HG02840 (cell line): ENCODE measurements around the gene ABHD16B.
A peak's percentile ranks its signal among the peaks of the same experiment; 100 is the strongest.

Source experiments
- ATAC-seq: cut with Tn5 transposase; IDR thresholded peaks from one replicate; pipeline ENCODE4 v1.9.1; 2021; ENCODE audit warnings: mild to moderate bottlenecking, moderate library complexity, moderate number of reproducible peaks; ENCODE audit not compliant: unreplicated experiment, low FRiP score

ABHD16B gene

GRCh38 chr20:63892402-63892801, 31.1 kb downstream of the ABHD16B start:
- ATAC-seq, result no peak

DNA sequence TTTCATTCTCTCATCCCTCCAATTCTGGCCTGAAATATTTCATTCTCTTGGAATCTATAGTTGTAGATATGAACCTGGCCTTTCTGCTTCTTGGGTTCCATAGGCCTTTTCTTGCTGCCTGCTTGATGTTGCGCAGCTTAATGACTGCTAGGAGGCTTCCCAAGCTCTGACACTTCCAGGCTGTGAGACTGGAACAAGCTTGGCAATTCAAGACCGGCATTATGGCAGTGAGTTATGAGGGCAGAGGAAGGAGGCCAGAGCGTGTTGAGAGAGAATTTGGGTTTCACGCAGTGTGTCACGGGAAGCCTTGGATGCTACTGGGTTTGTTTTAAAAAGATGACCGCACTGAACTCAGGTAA, 32.7 kb downstream of the ABHD16B start:
- no peak for ATAC-seq

DNA sequence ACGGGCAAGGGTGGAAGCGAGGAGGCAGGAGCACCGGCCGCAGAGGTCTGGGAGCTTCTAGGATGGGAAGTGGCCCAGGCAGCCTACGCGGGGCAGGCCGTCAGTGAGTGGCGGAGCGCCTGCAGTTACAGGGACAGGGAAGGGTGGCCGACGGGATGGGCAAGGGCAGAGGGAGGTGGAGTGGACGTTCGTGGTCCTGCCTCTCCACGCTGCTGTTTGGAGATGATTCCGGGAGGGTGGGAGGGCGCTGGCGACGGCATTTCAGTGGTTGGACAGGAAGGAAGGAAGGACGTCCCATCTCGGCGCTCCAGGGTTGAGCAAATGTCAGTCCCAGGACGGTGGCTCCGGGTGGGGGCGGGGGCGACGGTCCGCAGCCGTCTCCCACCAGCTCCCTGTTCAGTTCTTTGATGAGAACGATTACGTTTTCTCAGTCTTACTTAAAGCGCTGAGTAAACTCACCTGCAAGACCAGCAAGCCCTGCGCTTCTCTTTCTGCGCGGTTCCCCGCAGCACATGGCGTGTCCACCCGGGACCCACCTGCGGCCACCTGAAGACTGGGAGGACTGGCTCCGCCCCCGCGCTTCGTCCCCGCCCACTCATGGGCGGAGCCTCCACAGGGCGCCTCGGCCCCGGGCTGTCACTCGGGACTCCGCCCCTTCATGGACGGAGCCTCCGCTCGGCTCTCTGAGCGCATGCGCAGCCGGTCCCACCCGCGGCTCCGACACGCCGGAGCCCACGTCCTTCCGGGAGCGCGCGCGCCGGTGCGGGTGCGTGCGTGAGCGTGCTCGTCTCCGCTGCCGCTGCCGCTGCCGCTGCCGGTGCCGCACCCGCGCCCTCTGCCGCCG, 33.3 kb downstream of the ABHD16B start, which contains the start of gene DNAJC5:
TSS of gene DNAJC5 (plus strand) at position 769 of the 844 bp plus-strand sequence. CDS start 33,220 bp downstream, outside the sequence.
- ATAC-seq, result peak; percentile 73

DNA sequence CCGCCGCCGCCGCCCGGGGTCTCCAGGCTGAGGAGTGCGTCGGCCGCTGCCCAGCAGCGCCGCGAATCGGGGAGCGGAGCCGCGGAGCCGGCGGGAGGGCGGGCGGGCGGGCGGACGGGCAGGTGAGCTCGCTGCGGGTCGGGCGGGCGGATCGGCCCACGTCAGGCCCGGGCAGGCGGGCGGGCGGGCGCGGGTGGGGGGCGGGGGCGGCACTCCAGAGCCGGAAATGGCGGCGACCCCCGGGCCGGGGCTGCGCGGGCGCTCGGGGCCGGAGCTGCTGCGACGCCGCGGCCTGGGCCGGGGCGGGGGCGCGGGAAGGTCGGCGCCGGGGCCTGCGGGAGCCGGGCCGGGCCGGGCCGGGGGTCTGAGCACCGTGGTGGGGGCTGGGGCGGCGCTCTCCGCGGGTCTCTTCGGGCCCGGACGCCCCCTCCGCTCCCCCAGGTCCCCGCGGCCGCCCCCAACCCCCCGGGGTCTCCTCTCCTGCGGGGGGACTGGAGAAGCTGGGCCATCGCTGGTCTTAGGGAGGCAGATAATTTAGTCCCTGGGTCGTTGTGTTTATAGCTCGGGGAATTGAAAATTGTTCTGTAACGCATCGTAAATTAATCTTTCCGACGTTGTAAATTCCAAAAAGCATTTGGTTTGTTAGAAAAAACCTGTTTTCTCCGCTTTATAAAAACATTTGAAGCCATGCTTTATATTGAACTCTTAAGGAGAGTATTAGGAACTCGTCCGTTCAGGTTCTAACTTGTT, 34.1 kb downstream of the ABHD16B start:
- peak; percentile 17 for ATAC-seq

DNA sequence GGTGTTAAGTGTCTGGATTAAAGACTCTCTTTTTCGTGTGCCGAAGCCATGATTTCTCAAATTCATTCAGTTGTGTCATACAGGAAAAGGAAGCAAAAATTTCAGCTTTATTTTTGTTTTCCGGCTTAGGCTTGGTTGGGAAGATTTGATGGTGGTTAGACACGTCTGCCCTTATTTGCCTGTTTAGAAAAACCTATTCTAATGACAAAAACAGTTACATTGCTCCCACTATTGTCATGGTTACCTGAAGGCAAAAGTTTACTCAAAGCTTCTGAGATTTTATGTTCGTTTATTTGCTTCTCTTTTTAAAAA, 34.6 kb downstream of the ABHD16B start:
- peak; percentile 9 for ATAC-seq

DNA sequence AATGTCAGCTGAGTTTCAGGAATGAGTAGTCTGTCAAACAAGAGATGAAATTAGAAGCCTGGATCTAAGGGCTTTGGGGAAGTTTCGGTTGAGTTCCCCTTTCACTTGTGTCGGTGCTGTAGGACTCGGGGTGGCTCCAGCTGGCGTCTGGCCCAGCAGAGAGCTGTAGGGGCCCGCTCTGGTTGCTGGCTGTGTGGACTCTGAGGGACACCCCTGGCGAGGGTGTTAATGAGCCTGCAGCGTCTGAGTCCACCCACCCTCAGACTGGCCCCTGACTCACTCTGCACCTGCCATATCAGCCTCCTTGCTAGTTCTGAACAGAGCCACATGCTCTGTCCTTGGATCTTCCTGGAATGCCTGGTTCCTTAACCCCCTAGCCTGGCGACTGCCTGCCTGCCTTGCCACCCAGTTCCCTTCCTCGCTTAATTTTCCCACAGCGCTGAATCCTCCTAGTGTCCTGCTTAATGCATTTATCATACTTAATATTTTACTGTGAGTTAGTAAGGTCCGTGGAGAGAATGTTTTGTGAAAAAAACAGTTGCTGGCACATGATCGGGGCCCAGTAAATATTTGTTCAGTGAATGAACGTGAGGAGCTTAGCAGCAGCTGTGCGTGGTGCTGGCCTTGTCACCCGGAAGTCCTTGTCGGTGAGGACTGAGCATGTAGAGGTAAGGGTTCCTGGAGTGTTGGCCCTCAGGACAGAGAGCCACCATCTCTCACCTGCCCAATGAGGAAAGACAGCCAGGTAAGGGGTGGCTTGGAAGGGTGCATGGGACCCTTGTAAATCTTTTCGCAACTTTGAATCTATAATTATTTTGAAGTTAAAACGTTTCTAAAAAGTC, 35.2 kb downstream of the ABHD16B start:
- peak; percentile 37 for ATAC-seq

GRCh38 chr20:63897978-63898561, 36.8 kb downstream of the ABHD16B start:
- no peak for ATAC-seq

DNA sequence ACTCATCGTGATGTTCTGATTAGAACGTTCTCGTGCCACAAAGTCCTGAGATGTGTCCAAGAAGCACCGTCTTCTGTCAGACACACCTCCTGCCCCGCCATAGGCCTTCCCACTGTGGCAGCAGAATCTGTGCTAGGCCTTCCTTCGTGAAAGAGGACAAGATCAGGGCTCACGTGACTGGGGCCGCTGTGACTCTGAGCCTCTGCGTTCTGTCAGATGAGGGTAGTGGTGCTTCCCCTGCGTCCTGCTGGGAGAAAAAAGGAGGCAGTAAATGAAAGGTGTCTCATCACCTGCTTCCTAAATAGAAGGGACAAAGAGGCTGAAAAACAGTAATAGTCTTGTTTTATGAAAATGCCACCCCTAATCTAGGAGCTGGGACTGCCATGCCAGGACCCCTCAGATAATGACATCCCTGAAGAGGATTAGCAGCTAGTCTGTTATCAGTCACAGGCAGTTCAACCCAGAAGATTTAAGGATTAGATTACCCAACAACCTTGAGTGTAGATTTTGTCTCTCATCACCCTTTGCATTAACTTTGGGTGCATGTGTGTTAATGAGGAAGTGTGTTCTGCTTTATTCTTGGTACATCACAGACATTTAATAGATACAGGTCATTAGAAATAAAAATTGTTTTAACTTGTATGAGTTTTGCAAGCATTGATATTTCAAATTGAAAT, 37.7 kb downstream of the ABHD16B start:
- ATAC-seq, result no peak

DNA sequence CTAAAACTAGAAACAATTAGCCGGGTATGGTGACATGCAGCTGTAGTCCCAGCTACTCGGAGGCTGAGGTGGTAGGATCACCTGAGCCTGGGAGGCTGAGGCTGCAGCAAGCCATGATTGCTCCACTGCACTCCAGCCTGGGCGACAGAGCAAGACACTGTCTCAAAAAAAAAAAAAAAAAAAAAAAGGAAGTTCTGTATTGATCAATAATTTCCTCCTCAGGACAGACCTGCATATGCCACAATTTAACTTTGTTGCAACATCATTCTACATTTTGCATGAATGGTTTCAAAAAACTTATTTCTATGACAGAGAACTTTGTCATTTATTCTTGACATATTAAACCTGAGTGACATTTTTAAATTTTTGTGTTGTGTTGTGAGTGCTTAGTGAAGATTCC, 39.1 kb downstream of the ABHD16B start:
- ATAC-seq, result no peak

DNA sequence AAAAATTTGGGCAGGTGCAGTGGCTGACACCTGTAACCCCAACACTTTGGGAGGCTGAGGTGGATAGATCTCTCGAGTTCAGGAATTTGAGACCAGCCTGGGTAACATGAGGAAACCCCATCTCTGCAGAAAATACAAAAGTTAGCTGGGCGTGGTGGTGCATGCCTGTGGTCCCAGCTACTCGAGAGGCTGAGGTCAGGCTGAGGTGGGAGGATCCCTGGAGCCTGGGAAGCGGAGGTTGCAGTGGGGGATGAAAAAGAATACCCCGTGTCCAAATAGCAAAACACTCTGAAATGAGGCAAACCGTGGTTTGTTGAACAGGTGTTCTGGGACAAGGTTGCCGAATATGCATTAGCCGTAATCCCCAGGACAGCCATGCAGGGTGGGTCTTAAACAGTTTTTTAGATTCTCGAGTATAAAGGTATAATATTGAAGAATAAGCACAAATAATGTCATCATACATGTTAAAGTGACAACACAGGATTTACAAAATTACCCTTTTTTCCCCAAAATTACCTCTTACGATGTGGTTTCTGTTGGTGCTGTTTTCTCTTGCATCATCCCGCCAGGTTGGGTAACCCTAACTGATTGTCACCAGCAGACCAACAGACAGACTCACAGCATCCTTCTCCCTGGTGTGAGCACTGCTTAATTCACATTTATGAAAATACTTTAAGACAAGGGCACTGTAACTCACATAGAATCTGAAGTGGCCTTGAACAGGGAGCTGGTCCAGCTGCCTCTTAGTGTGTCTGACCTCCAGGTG, 42.7 kb downstream of the ABHD16B start:
- no peak for ATAC-seq

DNA sequence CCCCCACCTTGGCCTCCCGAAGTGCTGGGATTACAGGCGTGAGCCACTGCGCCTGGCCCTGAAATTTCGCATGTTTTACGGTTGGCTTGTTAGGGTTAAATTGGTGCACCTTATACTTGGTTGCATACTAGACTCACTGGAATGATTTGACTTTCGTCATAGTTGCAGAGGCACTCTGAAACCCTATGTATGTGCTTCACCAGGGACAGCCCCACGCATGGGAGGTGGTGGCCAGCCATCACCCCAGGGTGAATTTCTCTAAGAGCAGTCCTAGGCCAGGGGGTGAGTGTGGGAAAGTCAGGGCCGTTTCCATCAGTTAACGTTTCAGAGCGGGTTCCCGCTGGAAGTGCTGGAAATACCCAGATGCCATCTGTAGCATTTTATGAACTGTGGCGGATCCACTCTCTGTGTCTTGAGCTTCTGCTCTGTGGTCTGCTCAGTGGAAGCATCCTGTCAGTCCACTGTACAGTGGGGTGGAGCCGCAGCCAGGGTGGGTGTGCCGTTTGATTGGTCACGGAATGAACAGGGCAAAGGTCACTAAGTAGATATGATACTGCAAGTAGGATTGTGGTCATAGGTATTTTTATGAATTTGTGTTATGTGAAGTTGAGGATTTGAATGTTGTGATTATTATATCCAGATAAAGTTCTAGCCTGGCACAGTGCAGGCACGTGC, 46.8 kb downstream of the ABHD16B start:
- no peak for ATAC-seq

DNA sequence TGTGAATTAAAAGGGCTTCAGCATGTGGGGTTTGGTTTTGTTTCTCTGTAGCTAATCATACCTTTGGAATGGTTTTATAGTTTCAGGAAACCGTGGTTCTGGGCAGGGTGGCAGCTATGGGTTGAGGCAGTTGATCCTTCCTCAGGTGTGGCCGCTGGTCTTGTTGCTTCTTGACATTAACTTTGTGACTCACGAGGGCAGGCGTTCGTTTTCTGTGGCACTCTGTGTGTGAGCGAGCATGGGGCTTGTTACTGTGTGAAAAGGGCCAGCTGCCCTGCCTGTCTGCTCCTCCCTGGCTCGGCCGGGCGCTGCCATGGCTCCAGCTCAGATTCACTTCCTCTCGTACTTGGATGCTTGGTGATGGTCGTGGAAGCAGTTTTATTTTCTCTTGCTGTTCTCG, 49.9 kb downstream of the ABHD16B start:
- ATAC-seq, result no peak
